ENCODE data around the gene PISD.

GRCh38 chr22:31604746-31605705, 57.0 kb downstream of the PISD start:
- TF ChIP-seq, protein P1, sequence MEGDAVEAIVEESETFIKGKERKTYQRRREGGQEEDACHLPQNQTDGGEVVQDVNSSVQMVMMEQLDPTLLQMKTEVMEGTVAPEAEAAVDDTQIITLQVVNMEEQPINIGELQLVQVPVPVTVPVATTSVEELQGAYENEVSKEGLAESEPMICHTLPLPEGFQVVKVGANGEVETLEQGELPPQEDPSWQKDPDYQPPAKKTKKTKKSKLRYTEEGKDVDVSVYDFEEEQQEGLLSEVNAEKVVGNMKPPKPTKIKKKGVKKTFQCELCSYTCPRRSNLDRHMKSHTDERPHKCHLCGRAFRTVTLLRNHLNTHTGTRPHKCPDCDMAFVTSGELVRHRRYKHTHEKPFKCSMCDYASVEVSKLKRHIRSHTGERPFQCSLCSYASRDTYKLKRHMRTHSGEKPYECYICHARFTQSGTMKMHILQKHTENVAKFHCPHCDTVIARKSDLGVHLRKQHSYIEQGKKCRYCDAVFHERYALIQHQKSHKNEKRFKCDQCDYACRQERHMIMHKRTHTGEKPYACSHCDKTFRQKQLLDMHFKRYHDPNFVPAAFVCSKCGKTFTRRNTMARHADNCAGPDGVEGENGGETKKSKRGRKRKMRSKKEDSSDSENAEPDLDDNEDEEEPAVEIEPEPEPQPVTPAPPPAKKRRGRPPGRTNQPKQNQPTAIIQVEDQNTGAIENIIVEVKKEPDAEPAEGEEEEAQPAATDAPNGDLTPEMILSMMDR (IDR thresholded peaks at IDR 0.05): no peak
- TF ChIP-seq EZH2 (IDR thresholded peaks at IDR 0.05) (no peak), EZH2phosphoT487 (IDR thresholded peaks at IDR 0.05) (no peak)

All from neural progenitor cell (in vitro differentiated cells).